H7 (cell line): Measurements from ENCODE around the gene EME1. TPM values are rescaled to one million over a fixed set of nuclear protein-coding genes. Genes with fewer than 3 reads are reported as not detected.
A peak's percentile ranks its signal among the peaks of the same experiment; 100 is the strongest.

ENCODE experiments used
- DNase-seq: peaks from one replicate; pipeline ENCODE4 v3.0.0; 2012
- H3K27me3 ChIP-seq: 2 replicates; pipeline ENCODE4 v1.6.0; 2011; ENCODE audit warnings: mild to moderate bottlenecking, low read length; ENCODE audit not compliant: control insufficient read depth, insufficient read depth
- H3K36me3 ChIP-seq: replicated peaks from 2 replicates; pipeline ENCODE4 v1.5.1; 2011; ENCODE audit warnings: low read length; ENCODE audit not compliant: control insufficient read depth, insufficient read depth
- H3K4me3 ChIP-seq: 2 replicates; pipeline ENCODE4 v1.5.1; 2011; ENCODE audit warnings: low read depth, mild to moderate bottlenecking, control low read depth, low read length, moderate library complexity; ENCODE audit not compliant: insufficient read depth
- total RNA-seq: library from RNA; depleted of rRNA; stranded (reverse); fragments of >200 nt; shearing (Covaris generic); gene quantifications from 2 replicates; pipeline ENCODE4 v1.2.3, GENCODE V29; 2014

The EME1 gene
- total RNA-seq, 1 experiment from 2014 or later, result 21.7 TPM

DNA sequence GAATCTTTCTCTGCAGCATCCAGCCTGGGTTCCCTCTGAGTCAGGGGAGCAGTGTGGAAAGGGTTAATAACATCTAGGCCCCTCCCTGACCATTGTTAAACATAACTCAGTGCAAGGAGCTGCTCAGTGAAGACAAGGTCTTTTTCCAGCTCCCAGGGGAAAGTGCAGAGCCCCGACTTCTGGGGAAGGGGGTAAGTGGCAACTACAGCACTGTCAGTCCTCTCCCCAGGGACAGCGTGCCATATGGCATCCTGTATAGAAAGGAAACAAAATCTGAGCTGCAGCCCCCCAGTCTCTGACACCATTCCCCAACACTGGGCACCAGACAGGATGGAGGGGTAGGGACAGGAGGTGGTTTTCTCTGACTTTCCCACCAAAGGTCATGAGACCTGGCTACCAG is 7.9 kb upstream of the EME1 start:
- DNase-seq, result peak; percentile 55
- Histone ChIP-seq H3K4me3 (no peak overlapping the region), H3K36me3 (peaks cover 26% of the 10 kb centered on the region), H3K27me3 (no peaks in the 10 kb centered on the region)

DNA sequence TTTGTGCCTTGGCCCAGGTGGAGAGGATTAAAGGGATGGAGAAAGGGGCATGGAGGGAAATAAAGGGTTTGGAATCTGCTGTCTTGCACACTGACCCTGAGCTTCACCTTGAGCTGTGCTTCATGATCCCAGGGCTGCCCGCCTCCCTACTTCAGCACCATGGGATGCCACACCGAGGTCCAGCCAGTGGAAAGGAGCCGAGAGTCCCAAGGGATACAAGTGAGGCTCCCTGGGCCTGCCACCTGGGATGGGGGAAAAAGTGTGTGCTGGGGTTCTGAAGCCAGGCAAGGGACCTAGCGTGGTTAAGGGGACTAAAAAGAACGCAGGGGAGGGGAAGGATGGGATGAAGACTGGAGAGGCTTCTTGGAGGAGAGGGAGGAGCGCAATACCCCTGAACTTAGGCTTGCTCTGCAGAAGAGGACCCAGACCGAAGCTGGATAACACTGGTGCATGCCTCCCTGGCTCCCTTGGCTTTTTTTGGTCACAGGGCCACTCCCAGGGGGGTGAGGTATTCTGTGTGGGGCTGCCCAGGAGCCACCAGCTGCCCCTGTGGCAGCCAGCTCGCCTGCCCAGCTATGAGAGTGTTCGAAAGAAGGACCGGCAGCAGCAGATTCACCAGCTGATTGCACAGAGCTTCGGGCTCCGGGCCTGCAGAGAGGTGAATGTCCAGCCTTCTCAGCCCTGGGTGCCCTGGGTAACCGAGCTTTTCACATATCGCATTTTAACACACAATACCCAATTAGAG is 7.2 kb upstream of the EME1 start:
- no peak overlapping the region for H3K4me3 ChIP-seq
- H3K27me3 ChIP-seq, result no peaks in the 10 kb centered on the region
- H3K36me3 ChIP-seq, result peaks cover 32% of the 10 kb centered on the region
- peak; percentile 31 for DNase-seq

DNA sequence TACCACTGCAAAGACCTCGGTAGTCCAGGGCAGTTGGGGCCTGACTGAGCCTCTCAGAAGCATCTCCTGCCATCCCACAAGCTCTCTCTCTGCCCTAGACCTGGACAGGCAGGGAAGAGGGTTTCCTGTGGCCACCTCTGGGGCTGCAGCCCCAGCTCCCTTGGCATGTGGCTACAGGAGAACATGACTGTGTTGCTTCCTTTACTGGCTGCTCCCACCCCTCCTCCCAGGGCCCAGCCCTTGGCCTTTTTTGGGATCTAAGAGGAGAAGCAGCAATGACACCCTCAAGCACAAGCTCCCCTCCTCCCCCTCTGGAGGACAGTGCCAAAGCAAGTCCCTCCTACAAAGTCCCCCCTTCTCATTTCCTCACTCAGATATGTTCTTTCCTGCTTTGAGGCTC is 5.6 kb upstream of the EME1 start:
- H3K27me3 ChIP-seq, result no peaks in the 10 kb centered on the region
- H3K36me3 ChIP-seq, result peaks cover 35% of the 10 kb centered on the region
- DNase-seq, result no peak
- no peak overlapping the region for H3K4me3 ChIP-seq

DNA sequence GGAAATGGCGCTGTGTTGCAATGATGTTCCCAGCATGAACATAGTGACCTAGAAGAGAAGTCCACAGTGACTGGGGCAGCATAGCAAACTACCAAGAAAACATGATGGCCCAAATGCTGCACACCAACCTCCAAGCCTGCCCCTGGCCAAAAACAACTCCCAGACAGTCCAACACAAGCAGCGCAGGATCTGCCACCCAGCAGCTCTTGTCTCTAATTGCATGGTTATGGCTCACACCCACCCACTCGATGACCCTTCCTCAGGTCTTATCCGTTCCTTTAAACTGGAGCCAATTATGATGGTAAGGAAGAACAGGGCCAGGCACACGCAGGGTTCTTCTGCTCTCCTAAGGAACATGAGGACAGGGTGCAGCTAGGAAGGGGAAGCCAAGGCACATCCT is 3.0 kb upstream of the EME1 start:
- no peaks in the 10 kb centered on the region for H3K27me3 ChIP-seq
- peaks cover 35% of the 10 kb centered on the region for H3K36me3 ChIP-seq
- H3K4me3 ChIP-seq, result no peak overlapping the region
- DNase-seq, result no peak

DNA sequence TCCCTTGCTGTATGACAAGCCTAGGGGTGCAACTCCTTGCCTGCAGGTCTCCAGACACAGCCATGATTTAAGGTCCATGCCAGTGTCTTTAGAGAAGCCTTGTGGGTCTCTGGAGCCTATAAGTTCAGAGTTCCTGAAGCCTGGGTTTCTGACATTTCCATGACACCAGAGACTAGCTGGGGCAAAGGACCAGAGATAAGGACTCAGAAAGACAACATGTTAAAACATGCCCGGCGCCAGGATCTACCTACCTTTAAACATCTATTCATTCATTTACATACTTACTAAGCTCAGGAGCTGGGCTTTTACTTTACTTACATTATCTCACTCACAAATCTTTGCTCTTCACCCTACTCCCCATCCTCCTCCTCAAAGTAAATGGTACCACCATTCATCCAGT is 1.5 kb upstream of the EME1 start:
- Histone ChIP-seq H3K36me3 (peaks cover 35% of the 10 kb centered on the region), H3K4me3 (no peak overlapping the region), H3K27me3 (no peaks in the 10 kb centered on the region)
- no peak for DNase-seq

DNA sequence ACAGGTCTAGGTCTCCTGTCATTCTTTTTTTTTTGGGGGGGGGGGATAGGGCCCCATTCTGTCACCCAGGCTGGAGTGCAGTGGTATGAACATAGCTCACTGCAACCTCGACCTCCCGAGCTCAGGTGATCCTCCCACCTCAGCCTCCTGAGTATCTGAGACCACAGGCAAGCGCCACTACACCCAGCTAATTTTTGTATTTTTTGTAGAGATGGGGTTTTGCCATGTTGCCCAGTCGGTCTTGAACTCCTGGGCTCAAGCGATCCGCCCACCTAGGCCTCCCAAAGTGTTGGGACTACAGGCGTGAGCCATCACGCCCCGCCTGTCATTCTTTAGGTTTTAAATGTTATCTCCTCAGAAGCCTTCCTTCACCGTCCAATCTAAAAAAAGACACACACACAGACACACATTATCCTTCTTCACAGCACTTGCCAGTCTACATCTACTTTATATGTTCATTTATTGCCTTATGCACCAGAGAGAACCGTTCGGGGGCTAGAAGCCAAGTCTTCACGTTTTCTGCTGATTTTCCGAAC is 739 bp upstream of the EME1 start:
- DNase-seq, result no peak
- Histone ChIP-seq H3K4me3 (peak overlapping the region; percentile 75), H3K27me3 (no peaks in the 10 kb centered on the region), H3K36me3 (peaks cover 31% of the 10 kb centered on the region)

DNA sequence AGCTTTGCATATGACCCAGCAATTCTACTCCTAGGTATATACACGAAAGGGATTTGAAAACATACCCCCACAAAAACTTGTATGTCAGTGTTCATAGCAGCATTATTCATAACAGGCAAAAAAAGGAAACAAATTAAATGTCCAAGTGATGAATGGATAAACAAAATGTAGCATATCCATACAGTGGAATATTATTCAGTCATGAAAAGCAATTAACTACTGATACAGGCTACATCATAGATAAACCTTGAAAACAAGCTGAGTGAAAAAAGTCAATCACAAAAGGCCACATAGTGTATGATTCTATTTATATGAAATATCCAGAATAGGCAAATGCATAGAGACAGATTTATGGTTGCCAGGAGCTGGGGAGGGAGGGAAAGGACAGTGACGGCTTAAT is 676 bp downstream of the EME1 start:
- DNase-seq, result no peak
- Histone ChIP-seq H3K4me3 (peak overlapping the region; percentile 75), H3K36me3 (peaks cover 23% of the 10 kb centered on the region), H3K27me3 (no peaks in the 10 kb centered on the region)

DNA sequence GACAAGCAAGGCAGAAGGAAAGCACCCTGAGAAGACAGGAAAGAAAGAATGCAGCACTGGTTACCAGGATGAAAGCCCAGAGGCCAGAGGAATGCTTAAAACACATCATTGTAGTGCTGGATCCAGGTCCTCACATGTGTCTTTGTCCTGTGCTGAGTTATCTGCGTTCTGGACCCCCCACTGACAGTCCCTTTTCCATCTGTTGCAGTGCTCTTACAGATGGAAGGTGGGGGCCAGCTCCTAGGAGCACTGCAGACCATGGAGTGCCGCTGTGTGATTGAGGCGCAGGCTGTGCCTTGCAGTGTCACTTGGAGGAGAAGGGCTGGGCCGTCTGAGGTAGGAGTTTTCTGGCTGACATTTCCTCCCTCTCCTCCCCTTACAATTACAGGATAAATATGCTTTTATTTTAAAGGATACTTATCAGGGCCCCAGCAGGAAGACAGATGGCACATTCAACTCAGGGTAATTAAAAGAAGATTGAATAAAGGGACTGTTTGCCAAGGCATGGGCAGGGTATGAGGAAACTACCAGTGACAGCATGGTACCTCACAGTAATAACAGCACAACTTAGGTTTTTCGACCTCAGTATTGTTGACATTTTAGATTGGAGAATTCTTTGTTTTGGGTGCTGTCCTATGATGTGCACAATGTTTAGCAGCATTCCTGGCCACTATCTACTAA is 3.0 kb downstream of the EME1 start:
- Histone ChIP-seq H3K27me3 (no peaks in the 10 kb centered on the region), H3K4me3 (no peak overlapping the region), H3K36me3 (peaks cover 18% of the 10 kb centered on the region)
- no peak for DNase-seq

DNA sequence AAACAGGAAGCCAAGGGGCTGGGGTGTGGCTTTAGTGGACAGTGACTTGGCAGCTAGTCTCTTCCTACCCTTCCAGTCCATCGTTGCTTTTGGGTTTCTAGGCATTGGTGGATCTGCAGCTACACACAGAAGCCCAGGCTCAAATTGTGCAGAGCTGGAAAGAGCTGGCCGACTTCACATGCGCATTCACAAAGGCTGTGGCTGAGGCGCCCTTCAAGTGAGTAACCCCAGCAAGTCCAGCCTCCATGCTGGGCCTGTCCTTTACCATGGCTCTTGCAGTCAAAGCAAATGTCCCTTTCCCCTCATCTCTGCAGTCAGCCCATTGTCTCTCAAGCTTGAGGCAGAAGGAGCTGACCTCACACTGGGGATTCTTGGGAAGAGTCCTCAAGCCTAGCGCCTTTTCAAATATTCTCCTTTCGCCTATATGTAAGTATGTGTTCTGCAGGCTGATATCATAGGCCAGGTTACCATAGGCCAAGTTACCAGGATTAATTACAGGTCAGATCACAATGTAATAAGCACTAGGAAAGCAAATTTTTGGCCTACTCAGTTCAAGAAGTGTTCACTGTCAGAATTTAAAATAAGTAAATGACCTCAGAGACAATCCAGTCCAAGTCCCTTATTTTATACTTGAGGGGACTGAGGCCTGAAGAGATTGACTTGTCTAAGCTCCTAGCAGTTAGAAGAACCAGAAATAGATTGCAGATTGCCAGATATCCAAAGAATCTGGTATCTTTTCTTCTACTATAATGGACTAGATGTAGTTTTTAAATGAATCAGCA is 6.5 kb downstream of the EME1 start:
- Histone ChIP-seq H3K27me3 (no peaks in the 10 kb centered on the region), H3K36me3 (peaks cover 27% of the 10 kb centered on the region), H3K4me3 (no peak overlapping the region)
- DNase-seq, result no peak

DNA sequence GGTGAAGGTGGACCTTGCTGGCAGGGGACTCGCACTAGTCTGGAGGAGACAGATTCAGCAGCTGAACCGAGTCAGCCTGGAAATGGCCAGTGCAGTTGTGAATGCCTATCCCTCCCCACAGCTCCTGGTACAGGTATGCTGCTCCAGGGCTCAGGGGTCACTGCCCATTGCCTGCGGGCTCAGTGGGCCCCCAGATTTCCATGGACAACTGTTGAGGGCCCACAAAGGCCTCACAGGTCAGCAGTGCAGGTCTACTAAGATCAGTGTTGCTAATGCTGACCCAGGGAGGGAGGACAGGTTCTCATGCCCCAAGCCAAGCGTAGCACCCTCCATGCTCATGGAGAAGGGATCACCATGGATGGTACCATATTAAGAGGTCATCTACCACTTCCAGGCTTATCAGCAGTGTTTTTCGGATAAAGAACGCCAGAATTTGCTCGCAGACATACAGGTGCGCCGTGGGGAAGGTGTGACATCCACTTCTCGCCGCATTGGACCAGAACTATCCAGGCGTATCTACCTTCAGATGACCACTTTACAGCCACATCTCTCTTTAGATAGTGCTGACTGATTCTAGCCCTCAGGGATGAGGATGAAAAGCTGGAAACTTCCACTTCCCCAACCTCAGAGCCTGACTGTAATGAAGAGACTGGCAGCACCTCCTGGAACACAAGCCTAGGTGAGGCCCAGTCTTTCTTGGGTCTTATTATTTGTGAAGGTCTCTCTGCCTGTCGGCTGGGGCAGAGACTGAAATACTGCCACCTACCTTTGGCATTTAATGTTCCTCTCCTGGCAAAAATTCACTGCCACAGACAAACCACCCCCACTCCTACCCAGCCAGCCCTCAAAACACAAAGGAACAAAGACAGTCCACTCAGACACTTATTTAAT is 7.6 kb downstream of the EME1 start:
- no peaks in the 10 kb centered on the region for H3K27me3 ChIP-seq
- peak; percentile 40 for DNase-seq
- peaks cover 35% of the 10 kb centered on the region for H3K36me3 ChIP-seq
- H3K4me3 ChIP-seq, result no peak overlapping the region

DNA sequence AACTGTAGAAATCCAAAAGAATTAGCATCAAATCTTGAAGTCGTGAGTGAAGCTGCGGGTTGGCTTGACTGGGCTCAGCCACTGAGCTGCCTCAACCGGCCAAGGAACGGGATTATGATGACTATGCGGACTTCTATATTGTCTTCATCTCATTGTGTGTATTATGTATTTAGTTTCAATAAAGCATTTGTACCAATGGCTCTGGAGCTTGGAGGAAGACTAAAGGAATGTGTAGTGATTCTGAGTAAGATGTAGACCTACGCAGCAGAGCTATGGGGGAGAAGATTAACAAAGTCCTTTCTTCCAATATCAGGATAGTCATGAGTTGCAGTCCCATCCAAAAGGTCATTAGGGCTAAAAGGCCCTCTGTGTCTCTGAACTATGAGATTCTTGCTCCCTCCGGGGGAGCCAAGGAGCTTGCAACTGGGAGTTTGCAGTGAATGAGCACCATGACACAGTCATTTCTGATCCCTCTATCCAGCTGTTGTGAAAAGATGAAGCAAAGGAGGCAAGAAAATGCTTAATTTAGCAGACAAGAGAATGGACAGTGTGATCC is 8.3 kb downstream of the EME1 start:
- Histone ChIP-seq H3K27me3 (no peaks in the 10 kb centered on the region), H3K36me3 (peaks cover 36% of the 10 kb centered on the region), H3K4me3 (no peak overlapping the region)
- DNase-seq, result no peak

DNA sequence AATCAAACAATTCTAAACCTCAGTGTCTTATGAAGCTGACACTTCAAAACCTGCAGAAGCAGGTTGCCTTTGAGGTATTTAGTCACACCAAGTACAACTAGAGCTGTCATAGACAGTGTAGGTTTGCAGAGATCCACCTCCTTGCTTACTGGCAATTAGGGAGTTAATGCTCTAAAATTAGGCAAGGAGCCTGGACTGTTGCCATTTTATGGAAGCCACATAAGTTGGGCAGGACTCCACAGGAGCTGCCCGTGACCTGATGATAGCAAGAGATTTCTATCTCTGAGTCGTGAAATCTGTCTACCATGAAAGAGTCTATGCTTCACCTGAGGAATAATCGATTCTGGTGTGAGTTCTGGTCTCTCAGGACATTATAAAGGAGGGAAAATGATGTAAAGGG is 8.9 kb downstream of the EME1 start:
- Histone ChIP-seq H3K27me3 (no peaks in the 10 kb centered on the region), H3K4me3 (no peak overlapping the region), H3K36me3 (peaks cover 40% of the 10 kb centered on the region)
- no peak for DNase-seq

DNA sequence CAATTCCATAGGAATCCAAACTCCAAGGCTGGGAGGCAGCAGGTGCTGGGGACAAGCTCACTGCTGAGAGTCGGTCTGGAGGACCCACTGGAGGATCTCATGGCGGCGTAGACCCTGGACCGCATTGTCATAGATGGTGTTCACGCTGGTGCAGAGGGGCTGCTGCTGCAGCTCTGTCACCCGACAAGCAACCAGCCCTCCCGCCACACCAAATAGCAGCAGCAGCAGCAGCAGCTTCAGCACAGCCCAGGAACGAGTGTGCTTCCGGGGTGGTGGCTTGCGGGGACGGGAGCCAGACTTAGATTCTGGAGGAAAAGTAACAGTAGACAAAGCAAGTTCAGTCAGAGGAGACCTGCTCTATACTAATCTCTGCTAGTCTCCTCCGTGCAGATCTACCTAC is 9.9 kb downstream of the EME1 start:
- DNase-seq, result no peak
- H3K36me3 ChIP-seq, result peaks cover 49% of the 10 kb centered on the region
- H3K27me3 ChIP-seq, result no peaks in the 10 kb centered on the region
- H3K4me3 ChIP-seq, result no peak overlapping the region

DNA sequence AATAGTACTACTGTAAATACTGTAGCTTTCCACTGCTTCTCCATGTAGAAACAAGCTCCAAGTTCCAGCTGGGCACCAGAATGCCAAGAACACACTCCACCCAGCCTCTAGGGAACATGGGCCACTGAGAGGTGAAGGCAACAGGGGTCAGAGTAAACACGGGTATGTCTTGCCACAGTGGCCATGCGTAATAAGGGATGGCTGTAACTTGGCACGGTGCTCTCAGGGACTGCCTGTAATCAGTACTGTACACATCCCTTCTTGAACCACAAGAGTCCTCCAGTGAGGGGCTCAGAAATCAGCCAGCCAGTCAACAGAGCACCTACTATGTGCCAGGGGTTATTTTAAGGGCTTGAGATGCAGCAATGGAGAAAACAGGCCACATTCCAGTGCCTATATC is 13.5 kb downstream of the EME1 start:
- H3K27me3 ChIP-seq, result no peaks in the 10 kb centered on the region
- DNase-seq, result no peak
- peaks cover 50% of the 10 kb centered on the region for H3K36me3 ChIP-seq
- no peak overlapping the region for H3K4me3 ChIP-seq
